Vagina (tissue), 2 donors: Measurements from ENCODE around the gene LPO. TPM values are rescaled to one million over a fixed set of nuclear protein-coding genes. Genes with fewer than 3 reads are reported as not detected.

Experiments
- DNase-seq, 2 donors: peaks; one replicate each; pipeline ENCODE4 v3.0.0-alpha.2; 2017; ENCODE audit errors: extremely low spot score in 2 of 2
- H3K27ac ChIP-seq: fragments of 200-600 bp; sonication (generic); one replicate; pipeline ENCODE4 v1.5.1; 2019
- H3K27me3 ChIP-seq: fragments of 200-600 bp; sonication (generic); one replicate; pipeline ENCODE4 v1.5.1; 2019
- H3K36me3 ChIP-seq, 2 donors: fragments of 200-600 bp; sonication (generic); one replicate each; pipeline ENCODE4 v1.5.1; 2017 to 2019
- H3K4me1 ChIP-seq: fragments of 200-600 bp; sonication (generic); one replicate; pipeline ENCODE4 v1.5.1; 2019
- H3K4me3 ChIP-seq, 2 donors: fragments of 200-600 bp; sonication (generic); 1 replicate in 1 of 2; 2 replicates in 1 of 2; pipeline ENCODE4 v1.5.1; 2016 to 2019
- H3K9me3 ChIP-seq: fragments of 200-600 bp; sonication (generic); one replicate; pipeline ENCODE4 v1.5.1; 2019
- CTCF ChIP-seq, 3 experiments: fragments of 450-650 bp in 2 of 3; fragments of 200-600 bp in 1 of 3; sonication (generic) in 1 of 3; IDR thresholded peaks; one replicate each; pipeline ENCODE4 v1.5.1; 2017 to 2019; ENCODE audit warnings: antibody characterized with exemption in 3 of 3, mild to moderate bottlenecking in 2 of 3, moderate library complexity in 2 of 3
- POLR2A ChIP-seq, 2 donors: fragments of 450-650 bp; IDR thresholded peaks; one replicate each; pipeline ENCODE4 v1.6.1; 2017; ENCODE audit warnings: antibody characterized with exemption in 2 of 2, mild to moderate bottlenecking in 2 of 2, moderate library complexity in 2 of 2
- POLR2AphosphoS5 ChIP-seq, 2 donors: sonication (generic); formaldehyde crosslinking; IDR thresholded peaks; one replicate each; pipeline ENCODE4 v1.9.0; 2017; ENCODE audit warnings: antibody characterized with exemption in 2 of 2, mild to moderate bottlenecking in 2 of 2, low read depth in 1 of 2; ENCODE audit not compliant: insufficient read depth in 1 of 2
- intact Hi-C: fragments of 100-400 bp; cut with DNase I; formaldehyde crosslinking; loops from one replicate; pipeline ENCODE4 v1.15.1; 2023
- total RNA-seq: library from RNA; depleted of rRNA; stranded (reverse); fragments of >200 nt; gene quantifications from one replicate; pipeline ENCODE4 v1.2.3, GENCODE V29; 2016

LPO gene
- total RNA-seq, 1 donor from 2014 or later, result not detected

- no peak overlapping the region for H3K4me3 ChIP-seq
- no peak overlapping the region for H3K27ac ChIP-seq
- no peaks in the 10 kb centered on the region for H3K9me3 ChIP-seq
- H3K4me1 ChIP-seq, result peaks cover 10% of the 10 kb centered on the region
- H3K36me3 ChIP-seq, result no peaks in the 10 kb centered on the region
- no peaks in the 10 kb centered on the region for H3K27me3 ChIP-seq
- intact Hi-C loops, result no loop called here
- TF ChIP-seq POLR2AphosphoS5 (IDR thresholded peaks at IDR 0.05; ENCODE audit: insufficient read depth in 1 of 2, low read depth in 1 of 2) (no peak), POLR2A (IDR thresholded peaks at IDR 0.05) (no peak), CTCF (IDR thresholded peaks at IDR 0.05) (no peak)
- no peak for DNase-seq
These were observed 44.1 kb downstream of the LPO start for GRCh38 chr17:58282442-58282841.

GRCh38 chr17:58283674-58284612, 45.6 kb downstream of the LPO start:
- no peak overlapping the region for H3K27ac ChIP-seq
- no peak for TF ChIP-seq POLR2A (IDR thresholded peaks at IDR 0.05)
- TF ChIP-seq POLR2AphosphoS5 (IDR thresholded peaks at IDR 0.05; ENCODE audit: insufficient read depth in 1 of 2, low read depth in 1 of 2), result no peak
- TF ChIP-seq CTCF (IDR thresholded peaks at IDR 0.05), result no peak
- peaks cover 6% of the 10 kb centered on the region for H3K4me1 ChIP-seq
- intact Hi-C loops, result no loop called here
- H3K36me3 ChIP-seq, result no peaks in the 10 kb centered on the region
- H3K4me3 ChIP-seq, result no peak overlapping the region
- H3K9me3 ChIP-seq, result no peaks in the 10 kb centered on the region
- no peak for DNase-seq
- no peaks in the 10 kb centered on the region for H3K27me3 ChIP-seq

GRCh38 chr17:58284613-58285421, 46.4 kb downstream of the LPO start:
- H3K4me1 ChIP-seq, result no peaks in the 10 kb centered on the region
- no peak for TF ChIP-seq POLR2AphosphoS5 (IDR thresholded peaks at IDR 0.05; ENCODE audit: insufficient read depth in 1 of 2, low read depth in 1 of 2)
- TF ChIP-seq POLR2A (IDR thresholded peaks at IDR 0.05), result no peak
- TF ChIP-seq CTCF (IDR thresholded peaks at IDR 0.05), result no peak
- no peaks in the 10 kb centered on the region for H3K27me3 ChIP-seq
- H3K9me3 ChIP-seq, result no peaks in the 10 kb centered on the region
- H3K27ac ChIP-seq, result no peak overlapping the region
- DNase-seq, result no peak
- intact Hi-C loops, result no loop called here
- H3K4me3 ChIP-seq, result no peak overlapping the region
- H3K36me3 ChIP-seq, result no peaks in the 10 kb centered on the region

GRCh38 chr17:58285422-58285810, 47.0 kb downstream of the LPO start:
- no peaks in the 10 kb centered on the region for H3K9me3 ChIP-seq
- TF ChIP-seq POLR2AphosphoS5 (IDR thresholded peaks at IDR 0.05; ENCODE audit: insufficient read depth in 1 of 2, low read depth in 1 of 2) (no peak), POLR2A (IDR thresholded peaks at IDR 0.05) (no peak), CTCF (IDR thresholded peaks at IDR 0.05) (no peak)
- H3K36me3 ChIP-seq, result no peaks in the 10 kb centered on the region
- no peak overlapping the region for H3K27ac ChIP-seq
- H3K4me3 ChIP-seq, result no peak overlapping the region
- DNase-seq, result no peak
- intact Hi-C loops, result no loop called here
- H3K4me1 ChIP-seq, result no peaks in the 10 kb centered on the region
- no peaks in the 10 kb centered on the region for H3K27me3 ChIP-seq
